ENCODE measurements around the gene CCDC197.

The CCDC197 gene

DNA sequence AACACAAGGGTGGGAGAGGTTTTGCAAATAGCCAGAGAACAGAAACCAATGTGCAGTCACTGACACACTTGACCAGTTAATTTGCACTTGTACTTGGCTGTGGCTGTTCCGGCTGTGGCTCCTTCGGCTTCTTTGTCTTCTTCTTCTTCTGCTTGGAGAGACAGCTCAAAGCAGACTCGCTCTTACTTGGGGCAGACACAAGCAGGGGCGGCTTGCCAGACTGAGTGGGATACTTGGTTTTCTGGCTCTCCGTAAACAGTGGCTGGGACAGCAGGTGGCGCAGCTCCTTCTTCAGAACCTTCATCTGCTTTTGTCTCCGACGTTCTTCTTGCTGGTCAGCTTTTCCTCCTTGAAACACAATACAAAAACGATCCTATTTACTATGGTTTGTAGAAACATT, 54.0 kb downstream of the CCDC197 start:
- Histone ChIP-seq H3K9ac (ENCODE audit: low read depth, low read length) (no peak overlapping the region), H3K27ac (ENCODE audit: low read length) (no peak overlapping the region), H3K27me3 (ENCODE audit: insufficient read depth, low read length) (no peaks in the 10 kb centered on the region), H3K4me1 (ENCODE audit: insufficient read depth, low read length) (no peaks in the 10 kb centered on the region), H3K36me3 (ENCODE audit: insufficient read depth, low read depth, low read length) (peaks cover 95% of the 10 kb centered on the region), H3K9me3 (ENCODE audit: insufficient read depth, low read depth, low read length) (no peaks in the 10 kb centered on the region), H3K4me3 (ENCODE audit: low read length) (no peak overlapping the region)

- H3K9me3 ChIP-seq (ENCODE audit: insufficient read depth, low read depth, low read length), result no peaks in the 10 kb centered on the region
- no peak overlapping the region for H3K9ac ChIP-seq (ENCODE audit: low read depth, low read length)
- H3K4me1 ChIP-seq (ENCODE audit: insufficient read depth, low read length), result no peaks in the 10 kb centered on the region
- no peak overlapping the region for H3K4me3 ChIP-seq (ENCODE audit: low read length)
- H3K27ac ChIP-seq (ENCODE audit: low read length), result no peak overlapping the region
- peaks cover 95% of the 10 kb centered on the region for H3K36me3 ChIP-seq (ENCODE audit: insufficient read depth, low read depth, low read length)
- no peaks in the 10 kb centered on the region for H3K27me3 ChIP-seq (ENCODE audit: insufficient read depth, low read length)
These were observed 54.7 kb downstream of the CCDC197 start for GRCh38 chr14:94051779-94052178.

DNA sequence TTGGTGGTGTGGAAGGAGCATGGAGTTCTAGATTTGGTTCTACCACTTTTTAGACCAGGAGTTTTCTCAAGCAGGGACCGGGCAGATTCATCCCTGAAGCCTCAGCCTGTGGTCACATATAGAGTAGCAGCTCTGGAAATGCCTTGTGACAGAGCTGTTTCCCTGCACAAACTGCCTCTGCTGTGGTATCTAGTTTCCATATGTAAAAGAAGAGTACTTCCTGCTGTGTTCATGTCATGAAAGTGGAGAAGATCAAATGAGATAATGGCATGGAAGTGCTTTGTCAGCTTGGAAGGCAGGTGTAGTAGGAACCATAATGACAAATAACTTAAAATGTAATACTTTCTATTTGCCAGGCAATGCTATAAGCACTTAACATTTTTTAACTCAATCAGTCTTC, 55.1 kb downstream of the CCDC197 start:
- Histone ChIP-seq H3K4me3 (ENCODE audit: low read length) (no peak overlapping the region), H3K27ac (ENCODE audit: low read length) (no peak overlapping the region), H3K9me3 (ENCODE audit: insufficient read depth, low read depth, low read length) (no peaks in the 10 kb centered on the region), H3K4me1 (ENCODE audit: insufficient read depth, low read length) (no peaks in the 10 kb centered on the region), H3K9ac (ENCODE audit: low read depth, low read length) (no peak overlapping the region), H3K36me3 (ENCODE audit: insufficient read depth, low read depth, low read length) (peaks cover 95% of the 10 kb centered on the region), H3K27me3 (ENCODE audit: insufficient read depth, low read length) (no peaks in the 10 kb centered on the region)

DNA sequence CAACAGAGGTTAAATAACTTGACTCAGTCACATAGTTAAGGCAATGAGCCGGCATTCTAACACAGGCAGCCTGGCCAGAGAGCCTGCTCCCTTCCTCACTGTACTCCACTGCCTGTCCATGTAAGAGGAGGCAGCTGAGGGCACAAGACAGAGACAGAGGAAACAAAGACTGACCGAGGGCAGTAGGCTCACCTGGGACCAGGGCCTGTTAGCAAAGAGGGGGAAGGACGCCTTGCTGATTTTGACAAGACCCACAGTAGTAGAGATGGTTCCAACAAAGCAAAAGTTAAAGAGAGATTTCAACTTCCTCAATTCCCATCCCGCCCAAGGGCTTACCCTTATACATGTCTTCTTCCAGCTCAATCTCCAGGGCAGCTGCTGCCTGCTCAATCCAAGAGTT, 55.6 kb downstream of the CCDC197 start:
- H3K4me1 ChIP-seq (ENCODE audit: insufficient read depth, low read length), result no peaks in the 10 kb centered on the region
- no peaks in the 10 kb centered on the region for H3K9me3 ChIP-seq (ENCODE audit: insufficient read depth, low read depth, low read length)
- H3K9ac ChIP-seq (ENCODE audit: low read depth, low read length), result no peak overlapping the region
- H3K27me3 ChIP-seq (ENCODE audit: insufficient read depth, low read length), result no peaks in the 10 kb centered on the region
- peaks cover 95% of the 10 kb centered on the region for H3K36me3 ChIP-seq (ENCODE audit: insufficient read depth, low read depth, low read length)
- no peak overlapping the region for H3K27ac ChIP-seq (ENCODE audit: low read length)
- no peak overlapping the region for H3K4me3 ChIP-seq (ENCODE audit: low read length)

DNA sequence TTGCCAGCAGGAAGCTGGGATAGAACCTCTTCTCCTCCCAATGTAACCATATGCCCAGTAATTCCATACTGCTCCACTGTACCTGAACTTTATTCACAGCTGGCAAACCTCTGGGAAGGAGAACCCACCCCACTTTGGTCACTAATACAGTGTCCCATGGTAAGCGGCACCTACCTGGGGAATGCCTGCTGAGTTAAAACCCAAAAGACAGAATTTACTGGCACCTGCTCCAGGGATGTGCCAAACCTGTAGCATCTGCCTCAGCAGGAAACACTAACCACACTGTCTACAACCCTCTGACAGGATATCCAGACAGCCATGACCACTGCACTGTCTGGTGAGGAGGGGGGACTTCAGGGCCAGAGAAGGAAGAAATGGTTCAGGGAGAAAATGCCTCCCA, 57.3 kb downstream of the CCDC197 start:
- peaks cover 95% of the 10 kb centered on the region for H3K36me3 ChIP-seq (ENCODE audit: insufficient read depth, low read depth, low read length)
- no peaks in the 10 kb centered on the region for H3K9me3 ChIP-seq (ENCODE audit: insufficient read depth, low read depth, low read length)
- no peaks in the 10 kb centered on the region for H3K4me1 ChIP-seq (ENCODE audit: insufficient read depth, low read length)
- no peak overlapping the region for H3K9ac ChIP-seq (ENCODE audit: low read depth, low read length)
- no peak overlapping the region for H3K27ac ChIP-seq (ENCODE audit: low read length)
- H3K4me3 ChIP-seq (ENCODE audit: low read length), result no peak overlapping the region
- no peaks in the 10 kb centered on the region for H3K27me3 ChIP-seq (ENCODE audit: insufficient read depth, low read length)

GRCh38 chr14:94054936-94055335, 57.8 kb downstream of the CCDC197 start:
- H3K27me3 ChIP-seq (ENCODE audit: insufficient read depth, low read length), result no peaks in the 10 kb centered on the region
- H3K36me3 ChIP-seq (ENCODE audit: insufficient read depth, low read depth, low read length), result peaks cover 95% of the 10 kb centered on the region
- H3K27ac ChIP-seq (ENCODE audit: low read length), result no peak overlapping the region
- no peak overlapping the region for H3K9ac ChIP-seq (ENCODE audit: low read depth, low read length)
- no peak overlapping the region for H3K4me3 ChIP-seq (ENCODE audit: low read length)
- no peaks in the 10 kb centered on the region for H3K4me1 ChIP-seq (ENCODE audit: insufficient read depth, low read length)
- no peaks in the 10 kb centered on the region for H3K9me3 ChIP-seq (ENCODE audit: insufficient read depth, low read depth, low read length)

GRCh38 chr14:94056579-94057308, 59.6 kb downstream of the CCDC197 start:
- Histone ChIP-seq H3K36me3 (ENCODE audit: insufficient read depth, low read depth, low read length) (peaks cover 95% of the 10 kb centered on the region), H3K27ac (ENCODE audit: low read length) (no peak overlapping the region), H3K9me3 (ENCODE audit: insufficient read depth, low read depth, low read length) (no peaks in the 10 kb centered on the region), H3K4me3 (ENCODE audit: low read length) (no peak overlapping the region), H3K4me1 (ENCODE audit: insufficient read depth, low read length) (no peaks in the 10 kb centered on the region), H3K9ac (ENCODE audit: low read depth, low read length) (no peak overlapping the region), H3K27me3 (ENCODE audit: insufficient read depth, low read length) (no peaks in the 10 kb centered on the region)

- H3K27me3 ChIP-seq (ENCODE audit: insufficient read depth, low read length), result no peaks in the 10 kb centered on the region
- peaks cover 89% of the 10 kb centered on the region for H3K36me3 ChIP-seq (ENCODE audit: insufficient read depth, low read depth, low read length)
- H3K4me3 ChIP-seq (ENCODE audit: low read length), result no peak overlapping the region
- H3K4me1 ChIP-seq (ENCODE audit: insufficient read depth, low read length), result peaks cover 6% of the 10 kb centered on the region
- H3K9me3 ChIP-seq (ENCODE audit: insufficient read depth, low read depth, low read length), result no peaks in the 10 kb centered on the region
- H3K9ac ChIP-seq (ENCODE audit: low read depth, low read length), result no peak overlapping the region
- no peak overlapping the region for H3K27ac ChIP-seq (ENCODE audit: low read length)
These were observed 61.1 kb downstream of the CCDC197 start for GRCh38 chr14:94058128-94058673.
